H1 (cell line): Measurements from ENCODE around the gene ZNF397. TPM values are rescaled to one million over a fixed set of nuclear protein-coding genes. Genes with fewer than 3 reads are reported as not detected.
"Not testable (repeated sequence)": the region's sequence is repeated elsewhere in the genome, so short reads cannot be mapped to it uniquely, and the experiment has no call there.

ENCODE experiments used
- CTCF ChIA-PET: fragments of 300-600 bp; sonication (Branson Sonifier 250); formaldehyde crosslinking; loops from one replicate; lab custom pipeline; 2021; ENCODE audit not compliant: partially characterized antibody; lab: Charles Lee
- POLR2A ChIA-PET: fragments of 300-600 bp; sonication (Branson Sonifier 250); formaldehyde crosslinking; loops from one replicate; lab custom pipeline; 2021; ENCODE audit warnings: inconsistent platforms; ENCODE audit not compliant: partially characterized antibody; lab: Charles Lee
- DNase-seq, 2 experiments: peaks; one replicate each; pipeline versions ENCODE4 v3.0.0 to v3.0.0-alpha.2; 2010 to 2022; ENCODE audit warnings: low spot score in 2 of 2, low read depth in 1 of 2, mixed read lengths in 1 of 2
- FAIRE-seq: peaks from 2 replicates; lab custom pipeline; 2011; peaks lifted over from hg19 to GRCh38; lab: Jason Lieb, UNC
- H2AFZ ChIP-seq: 2 replicates; pipeline ENCODE4 v1.8.1; 2012; ENCODE audit warnings: low read length, inconsistent platforms
- H2AK5ac ChIP-seq: 2 replicates; pipeline ENCODE4 v1.6.1; 2013; ENCODE audit warnings: low read depth, low read length
- H2BK120ac ChIP-seq: replicated peaks from 2 replicates; pipeline ENCODE3; 2013; ENCODE audit warnings: low read depth, low read length, inconsistent platforms
- H2BK12ac ChIP-seq: 2 replicates; pipeline ENCODE4 v1.6.1; 2013; ENCODE audit warnings: low read depth, low read length
- H2BK15ac ChIP-seq: 2 replicates; pipeline ENCODE4 v1.6.1; 2013; ENCODE audit warnings: low read length
- H2BK20ac ChIP-seq: 2 replicates; pipeline ENCODE4 v1.6.1; 2013; ENCODE audit warnings: low read length
- H2BK5ac ChIP-seq: 2 replicates; pipeline ENCODE4 v1.6.1; 2013; ENCODE audit warnings: low read depth, low read length
- H3K14ac ChIP-seq: 2 replicates; pipeline ENCODE4 v1.6.1; 2013; ENCODE audit warnings: inconsistent platforms; ENCODE audit not compliant: insufficient read length
- H3K18ac ChIP-seq: 2 replicates; pipeline ENCODE4 v1.6.1; 2013; ENCODE audit warnings: low read length; ENCODE audit errors: extremely low read depth
- H3K23ac ChIP-seq: 2 replicates; pipeline ENCODE4 v1.6.1; 2013; ENCODE audit warnings: inconsistent platforms; ENCODE audit not compliant: insufficient read length
- H3K23me2 ChIP-seq: 2 replicates; pipeline ENCODE4 v1.6.1; 2013; ENCODE audit warnings: low read depth, low read length
- H3K27ac ChIP-seq: 2 replicates; pipeline ENCODE4 v1.6.1; 2011; ENCODE audit warnings: low read depth, low read length, inconsistent platforms
- H3K27me3 ChIP-seq, 4 experiments: replicated peaks in 1 of 4; 1 replicate in 1 of 4; 2 replicates in 3 of 4; pipeline versions ENCODE4 v1.6.1 to v1.8.1; 2011 to 2013; ENCODE audit warnings: low read length in 3 of 4, mild to moderate bottlenecking in 3 of 4, inconsistent platforms in 2 of 4, mixed read lengths in 2 of 4, moderate library complexity in 1 of 4; ENCODE audit not compliant: control insufficient read depth in 3 of 4, insufficient read depth in 3 of 4; ENCODE audit errors: extremely low read depth in 1 of 4
- H3K36me3 ChIP-seq, 4 experiments: 2 replicates each; pipeline versions ENCODE4 v1.6.1 to v1.8.1; 2011 to 2013; ENCODE audit warnings: mild to moderate bottlenecking in 4 of 4, low read length in 3 of 4, moderate library complexity in 2 of 4, control low read depth in 1 of 4, inconsistent platforms in 1 of 4; ENCODE audit not compliant: insufficient read depth in 4 of 4, control insufficient read depth in 2 of 4
- H3K4ac ChIP-seq: replicated peaks from 2 replicates; pipeline ENCODE3; 2013; ENCODE audit warnings: low read length, low read depth, mixed read lengths, inconsistent platforms; ENCODE audit not compliant: insufficient read length
- H3K4me1 ChIP-seq, 4 experiments: replicated peaks in 1 of 4; 1 replicate in 1 of 4; 2 replicates in 3 of 4; pipeline versions ENCODE4 v1.6.1 to v1.8.1; 2011 to 2013; ENCODE audit warnings: low read length in 3 of 4, inconsistent platforms in 2 of 4, mixed read lengths in 1 of 4; ENCODE audit not compliant: insufficient read depth in 4 of 4, control insufficient read depth in 3 of 4
- H3K4me2 ChIP-seq, 2 experiments: 2 replicates each; pipeline versions ENCODE4 v1.6.1 to v1.8.1; 2011 to 2013; ENCODE audit warnings: low read depth in 2 of 2, low read length in 2 of 2, control low read depth in 1 of 2, inconsistent platforms in 1 of 2, mild to moderate bottlenecking in 1 of 2; ENCODE audit not compliant: insufficient read depth in 1 of 2
- H3K4me3 ChIP-seq, 4 experiments: fragments of 200-600, 300-600 bp in 1 of 4; sonication (generic), shearing (Covaris generic), sonication (Bioruptor Twin) in 1 of 4; 2 replicates each; pipeline versions ENCODE4 v1.5.1 to v1.8.1; 2011 to 2016; ENCODE audit warnings: low read length in 4 of 4, low read depth in 3 of 4, control low read depth in 2 of 4, inconsistent platforms in 2 of 4, mild to moderate bottlenecking in 2 of 4, mixed read lengths in 1 of 4, moderate library complexity in 1 of 4; ENCODE audit not compliant: insufficient read depth in 2 of 4; ENCODE audit errors: extremely low read depth in 1 of 4
- H3K56ac ChIP-seq: replicated peaks from 2 replicates; pipeline ENCODE3; 2013; ENCODE audit warnings: low read depth, mild to moderate bottlenecking, mixed read lengths, low read length, inconsistent platforms; ENCODE audit not compliant: insufficient read length
- H3K79me1 ChIP-seq: 2 replicates; pipeline ENCODE4 v1.6.1; 2013; ENCODE audit warnings: low read depth, low read length, control low read depth
- H3K79me2 ChIP-seq, 2 experiments: 2 replicates each; pipeline versions ENCODE4 v1.6.1 to v1.8.1; 2012 to 2013; ENCODE audit warnings: low read length in 2 of 2, mild to moderate bottlenecking in 2 of 2, inconsistent platforms in 1 of 2; ENCODE audit not compliant: insufficient read depth in 2 of 2, control insufficient read depth in 1 of 2
- H3K9ac ChIP-seq, 4 experiments: replicated peaks in 1 of 4; 1 replicate in 1 of 4; 2 replicates in 3 of 4; pipeline versions ENCODE4 v1.6.1 to v1.8.1; 2011 to 2013; ENCODE audit warnings: low read depth in 3 of 4, low read length in 3 of 4, control low read depth in 2 of 4, mild to moderate bottlenecking in 2 of 4, moderate library complexity in 2 of 4, inconsistent platforms in 1 of 4; ENCODE audit errors: extremely low read depth in 1 of 4
- H3K9me3 ChIP-seq, 2 experiments: 2 replicates each; pipeline versions ENCODE4 v1.6.1 to v1.8.1; 2012 to 2013; ENCODE audit warnings: mild to moderate bottlenecking in 2 of 2, moderate library complexity in 2 of 2, control low read depth in 1 of 2, inconsistent platforms in 1 of 2, low read depth in 1 of 2, low read length in 1 of 2, mixed read lengths in 1 of 2; ENCODE audit not compliant: insufficient read depth in 2 of 2
- H4K20me1 ChIP-seq, 2 experiments: replicated peaks in 1 of 2; 2 replicates each; pipeline versions ENCODE3 to v1.8.1; 2011 to 2013; ENCODE audit warnings: inconsistent platforms in 2 of 2, low read length in 2 of 2, mild to moderate bottlenecking in 1 of 2; ENCODE audit not compliant: insufficient read depth in 2 of 2, control insufficient read depth in 1 of 2
- H4K5ac ChIP-seq: 2 replicates; pipeline ENCODE4 v1.6.1; 2013; ENCODE audit warnings: low read length, low read depth, mixed read lengths, inconsistent platforms; ENCODE audit not compliant: insufficient read length
- H4K8ac ChIP-seq: 2 replicates; pipeline ENCODE4 v1.8.0; 2013; ENCODE audit warnings: mild to moderate bottlenecking, moderate library complexity, low read length, inconsistent platforms; ENCODE audit not compliant: insufficient read depth; ENCODE audit errors: extremely low read depth
- H4K91ac ChIP-seq: replicated peaks from 2 replicates; pipeline ENCODE3; 2013; ENCODE audit warnings: low read length, mixed read lengths, inconsistent platforms; ENCODE audit not compliant: insufficient read length
- WGBS, 2 experiments: shearing (Covaris generic) in 1 of 2; methylation state at CpG; one replicate each; pipeline versions ENCODE4 v1.1.6 to v1.1.7; 2013 to 2015; ENCODE audit warnings: low lambda C conversion rate in 2 of 2, mixed read lengths in 2 of 2, inconsistent platforms in 1 of 2, low coverage in 1 of 2, missing lambda C conversion rate in 1 of 2; ENCODE audit not compliant: insufficient replicate concordance in 2 of 2, insufficient coverage in 1 of 2, insufficient read length in 1 of 2; ENCODE audit errors: extremely low coverage in 1 of 2, missing lambda C conversion rate in 1 of 2; 5-methylcytosine and 5-hydroxymethylcytosine counted together
- polyA plus RNA-seq, 7 experiments: library from polyadenylated mRNA; depleted of rRNA in 3 of 7; stranded (reverse) in 5 of 7; unstranded in 2 of 7; fragments of >200 nt in 5 of 7; fragments of 200-250 nt in 2 of 7; gene quantifications; 1 replicate in 5 of 7; 2 replicates in 1 of 7; 4 replicates in 1 of 7; pipeline versions ENCODE4 v1.2.1 to v1.2.3, GENCODE V29; 2011 to 2013; ENCODE audit warnings: missing spikeins in 2 of 7, mixed read lengths in 2 of 7
- total RNA-seq: library from RNA; stranded (reverse); fragmentation: NEBNext Ultra II Directional; extraction: Animal tissue kit (Norgen Biotek cat#: 25700); gene quantifications from 2 replicates; pipeline ENCODE4 v1.2.1, GENCODE V29; 2021

The ZNF397 gene
- total and polyA plus RNA-seq, 2 of the 8 experiments (the other 6 are each of a cell fraction or from before 2014, with no cell fraction given), result 9.8 to 39.5 TPM

DNA sequence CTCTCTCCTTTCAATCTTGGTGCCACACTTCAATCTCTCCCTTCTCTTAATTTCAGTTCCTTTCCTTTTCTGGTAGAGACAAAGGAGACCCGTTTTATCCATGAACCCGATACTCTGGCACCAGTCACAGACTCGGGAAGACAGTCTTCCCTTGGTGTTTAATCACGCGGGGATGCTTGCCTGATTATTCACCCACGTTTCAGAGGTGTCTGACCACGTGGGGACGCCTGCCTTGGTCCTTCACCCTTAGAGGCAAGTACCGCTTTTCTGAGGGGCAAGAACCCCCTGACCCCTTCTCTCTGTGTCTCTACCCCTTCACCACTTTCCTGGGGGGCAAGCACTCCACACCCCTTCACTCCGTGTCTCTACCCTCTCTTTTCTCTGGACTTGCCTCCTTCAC lies 24.2 kb upstream of the ZNF397 start:
- H2AK5ac ChIP-seq, H3K18ac ChIP-seq, H3K4me2 ChIP-seq, H3K36me3 ChIP-seq, H3K23me2 ChIP-seq, H3K27me3 ChIP-seq, H3K27ac ChIP-seq, H3K4me3 ChIP-seq, POLR2A ChIA-PET, H3K23ac ChIP-seq, H4K20me1 ChIP-seq, H4K8ac ChIP-seq, H2BK5ac ChIP-seq, H3K9ac ChIP-seq, H2BK20ac ChIP-seq, H2BK15ac ChIP-seq, DNase-seq, H3K56ac ChIP-seq, H2BK120ac ChIP-seq, H4K91ac ChIP-seq, H3K79me2 ChIP-seq, H3K4ac ChIP-seq, H4K5ac ChIP-seq, H3K4me1 ChIP-seq, H2BK12ac ChIP-seq, H3K14ac ChIP-seq, H3K79me1 ChIP-seq, FAIRE-seq, H3K9me3 ChIP-seq: not testable (repeated sequence)
- CTCF ChIA-PET, result interaction anchor here (1.3 kb wide), 1 partner anchor 188 kb away, joined by 3 read pairs; no protein-coding TSS in a partner anchor
- peak overlapping the region; percentile 53; the same call in 1 of the 2 replicates for H2AFZ ChIP-seq
- 88% methylated on average over 10 of the region's 10 CpGs; no CpG with 5 or more reads in 1 of the 2 experiments for WGBS, 2 experiments

DNA sequence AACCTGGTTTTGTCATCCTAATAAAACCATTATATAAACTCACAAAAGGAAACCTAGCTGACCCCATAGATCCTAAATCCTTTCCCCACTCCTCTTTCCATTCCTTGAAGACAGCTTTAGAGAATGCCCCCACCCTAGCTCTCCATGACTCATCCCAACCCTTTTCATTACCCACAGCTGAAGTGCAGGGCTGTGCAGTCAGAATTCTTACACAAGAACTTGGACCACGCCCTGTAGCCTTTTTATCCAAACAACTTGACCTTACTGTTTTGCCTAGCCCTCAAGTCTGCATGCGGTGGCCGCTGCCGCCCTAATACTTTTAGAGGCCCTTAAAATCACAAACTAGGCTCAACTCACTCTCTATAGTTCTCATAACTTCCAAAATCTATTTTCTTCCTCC lies 21.5 kb upstream of the ZNF397 start:
- H3K23me2 ChIP-seq, H2BK20ac ChIP-seq, H3K27me3 ChIP-seq, H2AK5ac ChIP-seq, H3K9me3 ChIP-seq, H4K91ac ChIP-seq, H3K14ac ChIP-seq, H3K9ac ChIP-seq, DNase-seq, H3K18ac ChIP-seq, POLR2A ChIA-PET, H4K20me1 ChIP-seq, H2BK120ac ChIP-seq, FAIRE-seq, CTCF ChIA-PET, H4K8ac ChIP-seq, H3K4me3 ChIP-seq, H3K4ac ChIP-seq, H3K56ac ChIP-seq, H4K5ac ChIP-seq, H3K4me1 ChIP-seq, H3K79me2 ChIP-seq, H3K4me2 ChIP-seq, H2BK15ac ChIP-seq, H3K27ac ChIP-seq, H2BK5ac ChIP-seq, H2AFZ ChIP-seq, H2BK12ac ChIP-seq, H3K36me3 ChIP-seq, H3K79me1 ChIP-seq, H3K23ac ChIP-seq: not testable (repeated sequence)
- WGBS, 2 experiments, result 91% methylated on average over 4 of the region's 4 CpGs; no CpG with 5 or more reads in 1 of the 2 experiments
